ENCODE measurements around the gene MR1. TPM values are rescaled to one million over a fixed set of nuclear protein-coding genes. Genes with fewer than 3 reads are reported as not detected.

MR1 gene
- total and polyA plus RNA-seq, 11 donors, result 0.65 to 21.0 (median 3.5) TPM

GRCh38 chr1:181089017-181089675 lies 55.4 kb downstream of the MR1 start:
- 1% methylated on average over 37 to 97 of the region's 97 CpGs for WGBS, 4 donors

GRCh38 chr1:181089676-181090544 lies 56.1 kb downstream of the MR1 start:
- TF ChIP-seq POLR2A (IDR thresholded peaks at IDR 0.05) (peak; percentile 11 to 15), CTCF (IDR thresholded peaks at IDR 0.05) (no peak)
- Histone ChIP-seq H3K4me1 (peaks cover 8 to 59% (median 42%) of the 10 kb centered on the region in 12 donors), H3K9me3 (no peaks in the 10 kb centered on the region), H3K4me3 (peak overlapping the region; percentile 65 to 95 (median 88)), H3K27ac (peak overlapping the region; percentile 82 to 98 (median 94)), H3K27me3 (no peaks in the 10 kb centered on the region), H3K36me3 (peaks cover 0 to 15% (median 4%) of the 10 kb centered on the region in 9 donors)
- intact Hi-C loops (cut with DNase I), result loop anchor here in 9 of 10 donors (2.0 to 10.0 kb wide), 10 partner anchors 15 to 205 kb away; partner anchors contain the start of genes MR1 (in 1 of the 9) and STX6 (in 1 of the 9)
- ATAC-seq (peak; percentile 52 to 71 (median 67)), DNase-seq (peak; percentile 77 to 86 (median 80))
- 0 to 1% (median 1%) methylated on average over 20 to 48 of the region's 48 CpGs for WGBS, 4 donors

More at GRCh38 chr1:181089017-181089675, 55.4 kb downstream of the MR1 start:
- Histone ChIP-seq H3K36me3 (peaks cover 0 to 15% (median 4%) of the 10 kb centered on the region in 9 donors), H3K9me3 (no peaks in the 10 kb centered on the region), H3K4me3 (peak overlapping the region; percentile 65 to 95 (median 88)), H3K27ac (peak overlapping the region; percentile 82 to 98 (median 94)), H3K27me3 (no peaks in the 10 kb centered on the region), H3K4me1 (peaks cover 7 to 57% (median 35%) of the 10 kb centered on the region in 12 donors)
- DNase-seq (peak in 3 of 5 donors; percentile 48 to 67 (median 53)), ATAC-seq (peak in 3 of 4 donors; percentile 2 to 19 (median 9))
- TF ChIP-seq POLR2A (IDR thresholded peaks at IDR 0.05) (no peak), CTCF (IDR thresholded peaks at IDR 0.05) (no peak)
- intact Hi-C loops (cut with DNase I), result loop anchor here in 9 of 10 donors (2.0 to 10.0 kb wide), 8 partner anchors 50 to 204 kb away; partner anchors contain the start of genes MR1 (in 1 of the 9) and STX6 (in 1 of the 9)

- H3K4me1 ChIP-seq, result peaks cover 16 to 67% (median 50%) of the 10 kb centered on the region in 12 donors
- TF ChIP-seq POLR2A (IDR thresholded peaks at IDR 0.05), result no peak
- TF ChIP-seq CTCF (IDR thresholded peaks at IDR 0.05), result no peak
- WGBS, 4 donors, result 8 to 15% (median 13%) methylated on average over 9 of the region's 9 CpGs
- H3K36me3 ChIP-seq, result peaks cover 0 to 15% (median 4%) of the 10 kb centered on the region in 9 donors
- no peaks in the 10 kb centered on the region for H3K27me3 ChIP-seq
- H3K4me3 ChIP-seq, result peak overlapping the region; percentile 65 to 95 (median 88)
- ATAC-seq (peak in 1 of 4 donors; percentile 21), DNase-seq (no peak)
- no peaks in the 10 kb centered on the region for H3K9me3 ChIP-seq
- intact Hi-C loops (cut with DNase I), result loop anchor here in 3 of 10 donors (2.0 kb wide), 2 partner anchors 14 to 16 kb away; no protein-coding TSS in a partner anchor
- peak overlapping the region; percentile 82 to 98 (median 94) for H3K27ac ChIP-seq
Measured at GRCh38 chr1:181090641-181091126, 56.9 kb downstream of the MR1 start.

Data from heart left ventricle (tissue), 16 donors.